Stimulated activated CD8-positive, alpha-beta memory T cell treated with anti-CD3 and anti-CD28 coated beads, Interleukin-15, amount 100 ng/mL, for 24 hours (primary cell): ENCODE measurements around the gene TNS4.

ENCODE experiments used
- DNase-seq: peaks from one replicate; pipeline ENCODE4 v3.0.0-alpha.2; 2020; ENCODE audit warnings: low read depth

Gene TNS4

DNA sequence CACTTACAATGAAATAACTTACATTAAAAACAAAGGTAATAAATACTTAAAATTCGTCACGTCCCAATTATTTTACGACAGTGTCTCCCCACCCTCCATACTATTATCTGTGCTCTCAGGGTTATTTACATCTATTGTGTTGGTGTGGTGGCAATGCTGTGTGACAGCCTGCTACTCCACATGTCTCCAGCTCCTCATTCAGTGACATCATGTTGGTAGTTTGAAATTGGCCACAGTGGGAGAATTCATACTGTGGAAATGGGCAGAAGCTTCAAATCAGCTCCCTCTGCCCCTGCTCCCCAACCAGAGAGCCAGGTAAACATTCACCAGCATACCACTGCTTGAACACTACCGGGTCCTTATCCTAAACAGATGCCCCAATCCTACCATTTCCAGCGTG is 6.3 kb downstream of the TNS4 start:
- DNase-seq = no peak

- no peak for DNase-seq
These were observed 7.7 kb downstream of the TNS4 start for GRCh38 chr17:40493697-40494096.

- DNase-seq = no peak
These were observed 9.9 kb downstream of the TNS4 start for GRCh38 chr17:40491486-40491885.

GRCh38 chr17:40490982-40491381 is 10.4 kb downstream of the TNS4 start:
- DNase-seq = no peak

DNA sequence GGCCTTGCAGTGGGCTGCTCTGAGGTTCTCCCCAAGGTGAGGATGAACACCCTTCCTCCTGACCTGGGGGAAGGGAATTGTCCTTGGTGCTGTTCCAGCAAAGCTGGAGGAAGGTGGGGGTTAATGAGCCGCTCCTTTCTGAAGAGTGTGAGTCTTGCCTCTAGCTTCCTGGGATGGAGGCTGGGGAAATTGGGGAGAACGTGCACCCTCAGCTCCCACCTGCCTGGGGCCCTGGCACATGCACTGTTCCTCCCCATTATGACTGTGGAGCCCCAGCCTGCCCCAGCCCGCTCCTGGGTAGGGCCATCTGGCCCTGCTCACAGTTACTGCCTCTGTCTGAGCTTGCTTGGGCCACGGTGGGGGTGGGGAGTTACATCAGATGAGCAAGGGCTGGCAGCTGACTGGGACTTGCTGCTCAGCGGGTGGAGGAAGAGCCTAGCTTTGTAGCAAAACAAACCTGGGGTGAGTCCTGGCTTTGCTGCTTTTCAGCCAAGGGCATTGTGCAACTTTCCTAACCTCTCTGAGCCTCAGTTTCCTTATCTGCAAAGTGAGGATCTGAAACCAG is 11.1 kb downstream of the TNS4 start:
- no peak for DNase-seq

DNA sequence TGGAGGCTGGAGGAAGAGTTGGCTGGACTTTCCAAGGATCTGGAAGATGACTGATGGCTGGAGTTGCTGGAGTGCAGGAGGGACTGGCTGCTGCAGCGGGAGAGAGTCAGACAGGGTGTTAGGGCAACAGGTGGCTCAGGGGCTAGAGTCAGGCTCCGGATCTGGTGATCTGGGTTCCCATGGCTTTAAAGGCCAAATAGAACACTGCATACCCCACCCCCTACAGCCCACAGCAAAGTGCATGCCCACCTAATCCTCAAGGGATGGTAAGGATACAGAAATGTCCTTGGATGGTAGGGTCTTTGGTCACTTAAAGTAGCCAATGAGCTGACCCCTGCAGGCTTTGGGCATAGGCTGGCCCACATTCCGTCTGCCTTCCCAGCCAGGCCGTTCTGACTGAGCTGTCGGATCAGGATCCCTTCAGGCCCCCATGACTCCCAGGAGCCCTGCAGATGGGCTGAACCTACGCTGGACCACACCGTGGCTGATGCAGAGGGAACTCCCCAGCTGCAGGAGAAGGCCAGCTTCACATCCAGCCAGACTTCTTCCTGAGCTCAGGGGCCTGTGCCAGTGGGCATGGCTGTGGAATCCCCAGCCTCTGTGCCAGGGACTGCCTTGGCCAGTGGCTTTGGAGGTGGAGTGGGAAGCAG is 13.9 kb downstream of the TNS4 start:
- DNase-seq = no peak

DNA sequence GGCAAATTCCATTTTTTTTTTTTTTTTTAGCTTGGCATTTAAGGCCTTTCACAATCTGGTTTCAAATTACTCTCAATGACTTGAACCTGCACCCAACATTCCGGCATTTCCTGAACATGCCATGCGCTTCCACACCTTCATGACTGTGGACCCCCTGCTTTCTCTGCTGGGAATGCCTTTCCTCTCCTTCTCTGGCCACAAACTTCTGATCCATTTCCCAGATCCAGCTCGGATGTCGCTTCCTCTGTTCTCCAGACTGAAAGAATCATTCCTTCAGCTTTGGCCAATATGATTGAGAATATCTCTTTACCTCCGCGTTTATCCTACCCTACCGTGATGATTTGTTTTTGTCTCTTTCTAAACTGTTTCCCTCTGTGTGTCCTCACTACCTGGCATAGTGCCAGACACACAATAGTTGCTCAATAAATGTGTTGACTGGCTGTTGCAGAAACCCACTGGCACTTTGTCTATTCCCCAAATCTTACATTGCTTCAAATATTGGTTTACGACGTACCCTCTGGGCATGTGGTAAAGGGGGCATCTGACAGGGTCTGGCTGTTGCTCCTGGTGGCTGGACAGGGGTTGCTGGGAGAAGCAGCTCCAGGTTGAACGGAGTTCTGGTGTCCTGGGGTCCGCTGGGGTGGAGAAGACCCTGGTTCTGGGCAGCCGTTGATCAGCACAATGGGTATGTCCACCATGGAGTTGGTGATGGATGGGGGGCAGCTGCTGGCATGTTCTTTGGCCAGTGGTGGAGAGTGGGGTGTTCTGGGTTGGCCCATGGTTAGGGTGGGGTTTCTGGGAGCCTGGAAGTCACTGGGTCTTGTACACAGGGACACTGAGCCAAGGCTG is 14.7 kb downstream of the TNS4 start:
- DNase-seq = no peak

DNA sequence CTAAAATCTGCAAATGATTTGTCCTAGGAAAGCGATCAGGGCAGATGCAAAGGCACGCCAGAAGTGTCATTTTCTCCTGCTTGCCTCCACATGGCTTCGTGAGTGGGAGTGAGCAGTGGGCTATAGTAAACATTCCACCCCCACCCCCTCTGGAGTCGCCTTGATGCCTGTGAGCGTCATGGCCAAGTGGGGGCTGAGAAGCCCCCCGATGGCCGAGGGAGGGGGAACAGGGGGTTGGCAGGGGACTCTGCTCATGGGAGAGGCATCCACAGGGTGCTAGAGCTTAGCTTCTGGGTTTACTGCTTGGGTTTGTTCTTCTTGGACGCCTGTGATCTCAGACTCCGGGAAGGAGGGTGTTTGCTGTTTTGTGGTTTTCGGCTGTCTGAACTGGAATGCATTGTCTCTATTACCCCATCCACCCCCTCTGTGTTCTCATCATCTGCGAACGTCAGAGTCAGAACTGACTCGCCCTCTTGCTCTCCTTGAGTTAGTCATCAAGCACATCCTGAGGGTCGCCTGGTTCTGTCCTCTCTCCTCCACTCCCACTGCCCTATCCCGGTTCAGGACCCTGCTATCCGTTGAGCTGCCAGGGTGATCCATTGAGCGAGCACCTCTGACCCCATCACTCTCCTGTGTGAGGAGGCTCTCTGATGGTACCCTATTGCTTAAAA is 15.4 kb downstream of the TNS4 start:
- no peak for DNase-seq

- DNase-seq = no peak
These were observed 16.4 kb downstream of the TNS4 start for GRCh38 chr17:40484973-40485530.

GRCh38 chr17:40484285-40484972 is 17.0 kb downstream of the TNS4 start:
- DNase-seq = no peak

GRCh38 chr17:40483679-40484078 is 17.7 kb downstream of the TNS4 start:
- DNase-seq = no peak

- DNase-seq = no peak
These were observed 18.7 kb downstream of the TNS4 start for GRCh38 chr17:40482722-40483121.

GRCh38 chr17:40481106-40481505 is 20.3 kb downstream of the TNS4 start:
- no peak for DNase-seq

GRCh38 chr17:40480501-40481003 is 20.9 kb downstream of the TNS4 start:
- peak; percentile 52 for DNase-seq

DNA sequence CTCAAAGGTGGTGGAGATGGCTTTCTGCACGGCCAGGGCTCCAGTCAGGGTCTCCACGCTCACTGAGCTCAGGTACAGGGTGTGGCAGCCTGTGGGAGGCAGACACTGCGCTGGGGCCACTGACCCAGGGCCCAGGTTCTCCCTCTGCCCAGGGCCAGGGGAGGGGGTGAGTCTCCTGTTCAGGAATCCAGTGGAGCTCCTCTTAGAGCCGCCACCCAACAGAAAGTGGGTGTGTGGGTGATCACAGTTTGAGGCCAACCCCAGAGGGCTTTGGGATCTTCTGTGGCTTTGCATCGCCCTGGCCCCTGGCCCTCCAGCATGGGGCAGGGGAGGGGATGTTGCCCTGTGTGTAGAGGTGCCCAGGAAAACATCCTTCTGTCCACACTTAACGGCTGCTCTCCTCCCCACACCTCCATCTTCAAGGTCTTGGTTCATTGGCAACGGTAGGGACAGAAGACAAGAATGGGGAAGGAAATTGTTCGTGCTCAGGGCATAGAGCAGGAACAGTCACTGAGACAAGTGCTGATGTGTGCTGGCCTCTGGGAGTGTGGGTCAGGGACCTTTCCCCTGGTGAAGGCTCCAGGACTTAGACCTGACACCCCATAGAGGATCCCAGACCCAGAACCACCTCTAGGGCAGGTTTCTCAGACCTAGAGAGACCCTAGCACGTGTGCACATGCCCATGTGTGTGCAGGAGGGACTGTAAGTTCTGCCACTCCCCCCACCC is 21.5 kb downstream of the TNS4 start:
- no peak for DNase-seq

DNA sequence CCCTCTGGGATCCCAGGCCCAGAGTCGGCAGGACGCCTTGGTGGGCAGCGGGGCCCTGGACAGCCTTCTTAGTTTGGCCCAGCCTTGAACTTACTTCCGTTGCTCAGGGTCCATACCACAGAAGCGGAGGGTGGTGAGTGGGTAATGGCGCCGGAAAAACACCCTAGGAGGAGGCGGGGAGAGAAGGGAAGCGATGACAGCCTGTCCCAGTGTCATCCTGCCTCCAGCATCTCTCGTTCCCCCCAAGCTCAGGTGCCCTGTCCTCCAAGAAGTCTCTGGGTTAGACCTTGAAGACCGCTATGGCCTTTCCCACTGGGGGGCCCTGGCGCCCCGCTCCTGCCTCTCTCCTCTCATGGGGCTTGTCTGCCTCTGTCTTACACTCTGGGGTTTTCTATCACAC is 22.9 kb downstream of the TNS4 start:
- no peak for DNase-seq

DNA sequence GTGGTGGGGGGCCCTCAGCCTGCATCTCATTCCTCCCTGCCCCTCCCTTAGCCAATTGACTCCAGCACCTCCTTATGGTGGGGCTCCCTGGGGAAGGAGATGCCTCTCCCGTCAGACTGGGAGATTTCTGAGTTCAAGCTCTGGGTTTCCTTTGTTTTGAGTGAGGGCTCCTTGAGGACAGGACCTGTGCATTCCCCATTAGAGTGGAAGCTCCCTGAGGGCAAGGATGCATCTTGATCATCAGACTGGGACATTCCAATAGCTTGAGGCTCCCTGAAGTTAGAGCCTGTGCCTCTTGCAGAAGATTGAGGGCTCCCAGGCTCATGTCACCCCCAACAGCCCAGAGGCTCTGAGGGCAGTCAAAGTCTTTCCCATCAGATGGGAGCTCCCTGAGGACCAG is 23.6 kb downstream of the TNS4 start:
- DNase-seq = no peak

DNA sequence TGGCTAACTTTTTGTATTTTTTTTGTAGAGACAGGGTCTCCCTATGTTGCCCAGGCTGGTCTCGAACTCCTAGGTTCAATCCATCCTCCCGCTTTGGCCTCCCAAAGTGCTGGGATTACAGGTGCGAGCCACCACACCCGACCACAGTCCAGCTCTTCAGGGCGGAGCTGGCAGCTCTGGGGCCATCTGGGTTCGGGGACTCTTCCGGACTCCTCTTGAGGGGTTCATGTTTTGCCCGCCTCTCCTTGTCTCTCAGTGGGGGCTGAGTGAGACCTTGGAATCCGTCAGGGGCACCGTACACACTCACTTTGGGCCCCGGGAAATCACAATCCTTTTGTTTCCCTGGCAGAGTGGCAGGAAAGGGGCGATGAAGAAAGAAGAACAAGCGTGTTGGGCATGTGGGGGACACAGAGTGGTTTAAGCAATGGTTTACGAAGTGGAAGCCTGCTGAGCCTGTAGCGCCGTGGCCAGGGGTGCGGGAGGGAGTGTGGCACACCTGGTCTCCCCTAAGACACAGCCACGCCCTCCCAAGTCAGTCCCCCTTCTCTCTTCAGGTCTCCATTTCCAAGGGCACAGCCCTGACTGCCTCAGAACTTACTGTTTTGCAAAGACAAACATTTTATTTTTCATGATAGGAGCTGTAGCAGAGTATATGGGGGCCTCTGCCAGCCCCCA is 26.1 kb downstream of the TNS4 start:
- no peak for DNase-seq

DNA sequence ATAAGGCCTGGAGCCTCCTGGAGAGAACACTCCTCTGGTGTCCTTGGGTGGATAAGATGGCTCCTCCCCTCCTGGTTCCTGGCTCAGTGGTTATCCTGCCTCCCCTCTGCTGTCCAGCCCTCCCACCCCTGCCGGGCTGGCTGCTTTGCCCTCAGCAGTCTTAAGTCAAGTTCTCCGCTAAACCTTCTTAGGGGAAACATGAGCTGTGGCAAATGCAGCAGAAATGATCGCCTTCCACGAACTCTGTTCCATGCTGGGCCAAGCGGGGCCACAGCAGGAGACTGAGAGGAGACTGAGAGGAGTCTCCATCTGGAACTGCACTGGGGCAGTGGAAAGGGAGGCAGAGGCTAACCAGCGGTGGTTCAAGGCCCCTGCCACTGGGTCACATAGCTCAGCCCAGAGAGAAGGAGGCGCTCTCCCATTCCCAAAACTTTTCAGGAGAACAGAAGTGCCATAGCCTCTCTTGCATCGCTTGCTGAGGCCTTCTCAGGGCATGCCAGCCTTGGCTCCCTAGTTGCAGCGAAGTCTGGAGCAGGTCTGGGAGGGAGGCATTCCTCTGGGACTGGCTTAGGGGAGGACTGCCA is 26.9 kb downstream of the TNS4 start:
- no peak for DNase-seq
